A673 (cell line): Measurements from ENCODE around the gene SYT8. TPM values are rescaled to one million over a fixed set of nuclear protein-coding genes. Genes with fewer than 3 reads are reported as not detected.

ENCODE experiments used
- Bru-seq: library from RNA; stranded (reverse); fragments of 400-500 nt; gene quantifications from one replicate; lab custom pipeline; 2021; lab: Mats Ljungman, UMichigan
- BruChase-seq, 2 experiments: library from RNA; stranded (reverse); fragments of 400-500 nt; gene quantifications; one replicate each; lab custom pipeline; 2021; lab: Mats Ljungman, UMichigan
- BruUV-seq: library from RNA; stranded (reverse); fragments of 400-500 nt; replicated peaks from 2 replicates; lab custom pipeline; 2021; lab: Mats Ljungman, UMichigan
- CTCF ChIA-PET: fragments of 300-600 bp; sonication (Branson Sonifier 250); formaldehyde crosslinking; loops from one replicate; lab custom pipeline; 2022; ENCODE audit warnings: antibody characterized with exemption; lab: Charles Lee
- POLR2A ChIA-PET: fragments of 300-600 bp; sonication (Branson Sonifier 250); formaldehyde crosslinking; loops from one replicate; lab custom pipeline; 2022; ENCODE audit warnings: antibody characterized with exemption; ENCODE audit not compliant: low non-redundant PET; lab: Charles Lee
- DNase-seq: peaks from one replicate; pipeline ENCODE4 v3.0.0-alpha.2; 2015; ENCODE audit warnings: low spot score
- H3K27ac ChIP-seq: fragments of 200-600 bp; sonication (generic); 2 replicates; pipeline ENCODE4 v1.5.1; 2016; ENCODE audit warnings: mixed run types, low read depth, mild to moderate bottlenecking, mixed read lengths, antibody characterized with exemption, low read length; ENCODE audit not compliant: poor library complexity, severe bottlenecking
- H3K27me3 ChIP-seq: fragments of 200-600 bp; sonication (generic); replicated peaks from 2 replicates; pipeline ENCODE4 v1.6.1; 2017; ENCODE audit warnings: mixed run types, low read depth, mild to moderate bottlenecking, mixed read lengths, antibody characterized with exemption, low read length; ENCODE audit not compliant: insufficient read depth, poor library complexity
- H3K36me3 ChIP-seq: fragments of 200-600 bp; sonication (generic); 2 replicates; pipeline ENCODE4 v1.6.1; 2016; ENCODE audit warnings: mixed run types, mild to moderate bottlenecking, mixed read lengths, antibody characterized with exemption, low read length; ENCODE audit not compliant: insufficient read depth, poor library complexity, severe bottlenecking
- H3K4me1 ChIP-seq: fragments of 200-600 bp; sonication (generic); 2 replicates; pipeline ENCODE4 v1.6.1; 2017; ENCODE audit warnings: mixed run types, mild to moderate bottlenecking, mixed read lengths, antibody characterized with exemption, low read length; ENCODE audit not compliant: insufficient read depth, poor library complexity, severe bottlenecking
- H3K4me3 ChIP-seq: fragments of 200-600 bp; sonication (generic); 2 replicates; pipeline ENCODE4 v1.5.1; 2016; ENCODE audit warnings: low read depth, mixed run types, mild to moderate bottlenecking, mixed read lengths, low read length; ENCODE audit not compliant: poor library complexity, severe bottlenecking
- H3K9me3 ChIP-seq: fragments of 200-600 bp; sonication (generic); 2 replicates; pipeline ENCODE4 v1.6.1; 2016; ENCODE audit warnings: mixed run types, low read depth, mild to moderate bottlenecking, mixed read lengths, antibody characterized with exemption, low read length; ENCODE audit not compliant: poor library complexity, severe bottlenecking
- EZH2 ChIP-seq: fragments of 200-600 bp; sonication (generic); IDR thresholded peaks from 2 replicates; pipeline ENCODE4 v1.6.1; 2017; ENCODE audit warnings: borderline replicate concordance, low read depth, mild to moderate bottlenecking, mixed read lengths, antibody characterized with exemption, low read length; ENCODE audit not compliant: poor library complexity, severe bottlenecking
- intact Hi-C: fragments of 100-400 bp; cut with micrococcal nuclease; formaldehyde crosslinking; loops from one replicate; pipeline ENCODE4 v1.10.0; 2022; ENCODE audit not compliant: unreplicated experiment
- long read RNA-seq: library from polyadenylated mRNA; stranded (forward); transcript quantifications from one replicate; pipeline ENCODE4 v2.0.0, GENCODE V29; 2022
- total RNA-seq: library from RNA; stranded (reverse); gene quantifications from 2 replicates; pipeline ENCODE4 v1.2.3, GENCODE V29; 2021
- TF ChIP-seq, protein P1 (sequence below): fragments of 300-800, 200-600 bp; sonication (generic); conservative IDR thresholded peaks from 2 replicates; pipeline ENCODE4 v1.5.1; 2017; ENCODE audit warnings: low read depth, mild to moderate bottlenecking, antibody characterized with exemption, low read length, moderate library complexity, mixed read lengths

Gene SYT8, protein sequence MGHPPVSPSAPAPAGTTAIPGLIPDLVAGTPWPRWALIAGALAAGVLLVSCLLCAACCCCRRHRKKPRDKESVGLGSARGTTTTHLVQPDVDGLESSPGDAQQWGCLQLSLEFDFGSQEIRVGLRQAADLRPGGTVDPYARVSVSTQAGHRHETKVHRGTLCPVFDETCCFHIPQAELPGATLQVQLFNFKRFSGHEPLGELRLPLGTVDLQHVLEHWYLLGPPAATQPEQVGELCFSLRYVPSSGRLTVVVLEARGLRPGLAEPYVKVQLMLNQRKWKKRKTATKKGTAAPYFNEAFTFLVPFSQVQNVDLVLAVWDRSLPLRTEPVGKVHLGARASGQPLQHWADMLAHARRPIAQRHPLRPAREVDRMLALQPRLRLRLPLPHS
- total RNA-seq (not detected in 2 replicates), Bru-seq, nascent RNA (not detected), BruChase-seq, experiment 1, labeled RNA remaining after a 2-hour chase (not detected), BruChase-seq, experiment 2, labeled RNA remaining after a 6-hour chase (not detected)
- long read RNA-seq, result 0 reads

DNA sequence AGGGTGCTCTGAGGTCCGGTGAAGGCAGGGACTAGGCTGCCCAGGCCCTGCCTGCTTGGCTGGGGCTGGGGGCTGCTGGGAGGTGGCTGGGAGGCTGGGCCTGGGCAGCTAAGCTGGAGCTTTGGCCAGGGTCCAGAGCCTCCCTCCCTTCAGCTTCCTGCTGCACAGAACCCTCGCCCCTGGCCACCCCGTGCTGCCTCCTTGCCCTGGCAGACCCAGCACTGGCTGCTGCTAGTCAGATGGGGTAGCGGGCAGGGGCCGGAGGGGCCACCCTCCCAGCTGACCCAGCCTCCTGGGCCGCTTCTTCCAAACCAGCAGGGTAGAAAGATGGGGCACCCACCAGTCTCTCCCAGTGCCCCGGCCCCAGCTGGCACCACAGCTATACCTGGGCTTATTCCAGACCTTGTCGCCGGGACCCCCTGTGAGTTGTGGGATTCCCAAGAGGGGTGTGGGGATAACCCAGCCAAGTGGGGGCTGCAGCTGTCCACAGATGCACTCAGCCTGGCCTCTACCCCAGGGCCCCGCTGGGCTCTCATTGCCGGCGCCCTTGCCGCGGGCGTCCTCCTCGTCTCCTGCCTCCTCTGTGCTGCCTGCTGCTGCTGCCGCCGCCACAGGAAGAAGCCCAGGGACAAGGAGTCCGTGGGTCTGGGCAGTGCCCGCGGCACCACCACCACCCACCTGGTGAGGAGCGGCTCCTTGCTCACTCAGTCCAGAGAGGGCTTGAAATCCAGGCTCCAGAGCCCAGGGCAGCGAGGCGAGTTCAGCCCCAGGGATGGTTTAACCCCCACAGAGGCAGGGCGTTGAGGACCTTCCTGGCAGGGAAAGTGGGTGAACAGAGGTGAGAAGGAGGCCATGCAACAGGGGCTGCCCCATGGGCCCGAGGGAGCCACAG is at the start of gene SYT8:
SYT8 (plus strand) TSS at position 212 of the 892 bp plus-strand sequence; CDS start at position 328, 116 bp downstream.
- no peaks in the 10 kb centered on the region for H3K36me3 ChIP-seq
- no peaks in the 10 kb centered on the region for H3K4me1 ChIP-seq
- TF ChIP-seq, protein P1, sequence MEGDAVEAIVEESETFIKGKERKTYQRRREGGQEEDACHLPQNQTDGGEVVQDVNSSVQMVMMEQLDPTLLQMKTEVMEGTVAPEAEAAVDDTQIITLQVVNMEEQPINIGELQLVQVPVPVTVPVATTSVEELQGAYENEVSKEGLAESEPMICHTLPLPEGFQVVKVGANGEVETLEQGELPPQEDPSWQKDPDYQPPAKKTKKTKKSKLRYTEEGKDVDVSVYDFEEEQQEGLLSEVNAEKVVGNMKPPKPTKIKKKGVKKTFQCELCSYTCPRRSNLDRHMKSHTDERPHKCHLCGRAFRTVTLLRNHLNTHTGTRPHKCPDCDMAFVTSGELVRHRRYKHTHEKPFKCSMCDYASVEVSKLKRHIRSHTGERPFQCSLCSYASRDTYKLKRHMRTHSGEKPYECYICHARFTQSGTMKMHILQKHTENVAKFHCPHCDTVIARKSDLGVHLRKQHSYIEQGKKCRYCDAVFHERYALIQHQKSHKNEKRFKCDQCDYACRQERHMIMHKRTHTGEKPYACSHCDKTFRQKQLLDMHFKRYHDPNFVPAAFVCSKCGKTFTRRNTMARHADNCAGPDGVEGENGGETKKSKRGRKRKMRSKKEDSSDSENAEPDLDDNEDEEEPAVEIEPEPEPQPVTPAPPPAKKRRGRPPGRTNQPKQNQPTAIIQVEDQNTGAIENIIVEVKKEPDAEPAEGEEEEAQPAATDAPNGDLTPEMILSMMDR, result no peak
- no peak for TF ChIP-seq EZH2
- CTCF ChIA-PET, result interaction anchor here (2.6 to 4.3 kb wide), 3 partner anchors 141 to 316 kb away, joined by 7 to 101 read pairs (median 21); no protein-coding TSS in a partner anchor
- intact Hi-C loops, result loop anchor here (5.0 kb wide), 1 partner anchor 288 kb away; no protein-coding TSS in a partner anchor
- H3K27ac ChIP-seq, result no peak within 1 kb of the TSS
- no peaks in the 10 kb centered on the region for H3K9me3 ChIP-seq
- no peak for DNase-seq
- POLR2A ChIA-PET, result no interaction called here
- H3K27me3 ChIP-seq, result peaks cover 8% of the 10 kb centered on the region
- BruUV-seq, result no TSS peak
- H3K4me3 ChIP-seq, result no peak within 1 kb of the TSS

DNA sequence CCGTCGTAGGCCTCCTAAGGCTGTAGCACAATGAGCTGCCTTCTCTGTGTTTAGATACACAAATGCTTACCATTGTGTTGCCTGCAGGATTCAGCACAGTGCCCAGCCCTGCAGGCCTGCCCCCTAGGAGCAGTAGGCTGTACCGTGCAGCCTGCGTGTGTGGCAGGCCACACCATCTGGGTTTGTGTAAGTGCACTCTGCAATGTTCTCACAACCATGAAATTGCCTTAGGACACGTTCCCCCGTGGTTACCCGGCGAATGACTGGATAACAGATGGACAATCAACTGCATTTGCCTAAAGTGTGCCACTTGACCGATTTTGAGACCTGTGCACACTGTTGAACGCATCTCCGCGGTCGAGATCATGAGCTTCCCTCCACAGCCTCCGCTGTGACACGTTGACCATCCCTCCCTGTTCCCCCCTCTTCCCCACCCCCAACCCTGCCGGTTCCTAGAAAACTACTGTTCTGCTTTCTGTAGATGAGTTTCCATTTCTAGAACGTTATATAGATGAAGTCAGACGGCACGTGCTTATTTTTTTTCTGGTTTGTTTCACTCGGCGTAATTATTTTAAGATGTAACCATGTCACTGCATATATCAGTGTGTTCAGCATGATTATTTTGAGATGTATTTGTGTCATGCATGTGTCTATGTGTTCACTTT is 48.9 kb upstream of the SYT8 start:
- CTCF ChIA-PET, result no interaction called here
- intact Hi-C loops, result no loop called here

More for the DNA sequence above, 48.9 kb upstream of the SYT8 start:
- no peak for DNase-seq
- no peaks in the 10 kb centered on the region for H3K36me3 ChIP-seq
- BruUV-seq, result no TSS peak
- no peak for TF ChIP-seq EZH2
- TF ChIP-seq, protein P1, result no peak
- no peaks in the 10 kb centered on the region for H3K27me3 ChIP-seq
- H3K4me1 ChIP-seq, result no peaks in the 10 kb centered on the region
- no peaks in the 10 kb centered on the region for H3K9me3 ChIP-seq
- POLR2A ChIA-PET, result no interaction called here
- no peak overlapping the region for H3K4me3 ChIP-seq
- H3K27ac ChIP-seq, result no peak overlapping the region
